ENCODE data around the gene DCAF10.
"Not testable (repeated sequence)": the region's sequence is repeated elsewhere in the genome, so short reads cannot be mapped to it uniquely, and the experiment has no call there.

The DCAF10 gene, protein sequence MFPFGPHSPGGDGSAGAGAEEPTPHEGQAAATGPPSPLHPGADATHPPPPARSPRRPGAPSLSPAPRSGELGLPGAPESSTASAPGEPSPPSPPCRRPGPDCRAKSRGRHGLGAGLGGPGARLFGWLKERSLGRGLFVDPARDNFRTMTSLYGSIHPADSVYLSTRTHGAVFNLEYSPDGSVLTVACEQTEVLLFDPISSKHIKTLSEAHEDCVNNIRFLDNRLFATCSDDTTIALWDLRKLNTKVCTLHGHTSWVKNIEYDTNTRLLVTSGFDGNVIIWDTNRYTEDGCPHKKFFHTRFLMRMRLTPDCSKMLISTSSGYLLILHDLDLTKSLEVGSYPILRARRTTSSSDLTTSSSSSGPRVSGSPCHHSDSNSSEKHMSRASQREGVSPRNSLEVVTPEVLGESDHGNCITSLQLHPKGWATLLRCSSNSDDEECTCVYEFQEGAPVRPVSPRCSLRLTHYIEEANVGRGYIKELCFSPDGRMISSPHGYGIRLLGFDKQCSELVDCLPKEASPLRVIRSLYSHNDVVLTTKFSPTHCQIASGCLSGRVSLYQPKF

DNA sequence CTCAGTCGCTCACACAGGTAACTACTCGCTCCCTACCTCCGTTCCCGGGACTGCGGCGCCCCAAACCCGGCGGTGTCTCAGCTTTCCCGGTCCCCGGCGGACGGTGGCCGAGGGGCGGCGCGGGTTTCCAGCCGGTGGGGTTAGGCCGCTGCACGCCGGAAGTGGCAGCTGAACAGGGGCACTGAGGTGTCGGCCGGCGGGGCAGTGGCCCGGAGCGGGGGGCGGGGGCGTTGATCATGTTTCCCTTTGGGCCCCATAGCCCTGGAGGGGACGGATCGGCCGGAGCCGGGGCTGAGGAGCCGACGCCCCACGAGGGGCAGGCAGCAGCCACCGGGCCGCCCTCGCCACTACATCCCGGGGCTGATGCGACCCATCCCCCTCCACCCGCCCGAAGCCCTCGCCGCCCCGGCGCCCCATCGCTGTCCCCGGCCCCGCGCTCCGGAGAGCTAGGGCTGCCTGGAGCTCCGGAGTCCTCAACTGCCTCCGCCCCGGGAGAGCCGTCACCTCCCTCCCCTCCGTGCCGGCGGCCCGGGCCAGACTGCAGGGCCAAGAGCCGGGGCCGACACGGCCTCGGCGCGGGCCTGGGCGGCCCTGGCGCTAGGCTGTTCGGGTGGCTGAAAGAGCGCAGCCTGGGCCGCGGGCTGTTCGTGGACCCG, at the start of gene DCAF10:
DCAF10 (plus strand) TSS at position 167 of the 656 bp plus-strand sequence; CDS start at position 237, 70 bp downstream.
- DNase-seq = peak; percentile 84

DNA sequence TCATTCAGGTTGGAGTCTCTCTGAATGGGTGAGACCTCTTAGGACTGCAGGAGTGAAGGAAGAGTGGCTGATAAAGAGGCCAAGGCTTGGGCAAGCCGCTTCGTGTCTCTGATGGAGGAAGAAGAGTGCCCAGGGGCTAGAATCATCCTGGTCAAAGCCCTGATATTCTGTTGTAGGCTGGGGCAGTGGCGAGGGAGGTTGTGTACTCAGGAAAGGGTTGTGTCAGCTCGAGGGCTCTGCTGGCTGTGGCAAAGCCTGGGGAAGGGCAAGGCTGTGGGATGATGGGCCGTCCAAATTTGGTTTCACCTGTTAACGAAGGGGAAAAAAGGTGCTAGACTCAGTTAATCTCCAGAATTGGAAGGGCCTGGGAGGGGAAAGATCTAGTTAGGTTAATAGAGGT, 49.4 kb upstream of the DCAF10 start:
- DNase-seq = no peak

DNA sequence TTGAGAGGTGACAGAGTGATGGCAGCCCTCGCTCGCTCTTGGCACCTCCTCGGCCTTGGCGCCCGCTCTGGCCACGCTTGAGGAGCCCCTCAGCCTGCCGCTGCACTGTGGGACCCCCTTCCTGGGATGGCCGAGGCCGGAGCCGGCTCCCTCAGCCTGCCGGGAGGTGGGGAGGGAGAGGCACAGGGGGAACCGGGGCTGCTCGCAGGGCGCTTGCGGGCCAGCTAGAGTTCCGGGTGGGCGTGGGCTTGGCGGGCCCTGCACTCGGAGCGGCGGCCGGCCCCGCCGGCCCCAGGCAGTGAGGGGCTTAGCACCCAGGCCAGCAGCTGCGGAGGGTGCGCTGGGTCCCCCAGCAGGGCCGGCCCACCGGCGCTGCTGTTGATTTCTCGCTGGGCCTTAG, 48.9 kb upstream of the DCAF10 start:
- DNase-seq = not testable (repeated sequence)

DNA sequence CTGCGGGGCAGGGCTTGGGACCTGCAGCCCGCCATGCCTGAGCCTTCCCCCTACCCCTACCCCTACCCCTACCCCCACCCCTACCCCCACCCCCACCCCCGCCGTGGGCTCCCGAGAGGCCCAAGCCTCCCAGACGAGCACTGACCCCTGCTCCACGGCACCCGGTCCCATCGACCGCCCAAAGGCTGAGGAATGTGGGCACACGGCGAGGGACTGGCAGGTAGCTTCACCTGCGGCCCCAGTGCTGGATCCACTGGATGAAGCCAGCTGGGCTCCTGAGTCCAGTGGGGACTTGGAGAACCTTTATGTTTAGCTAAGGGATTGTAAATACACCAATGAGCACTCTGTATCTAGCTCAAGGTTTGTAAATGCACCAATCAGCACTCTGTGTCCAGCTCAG, 48.5 kb upstream of the DCAF10 start:
- DNase-seq = not testable (repeated sequence)

DNA sequence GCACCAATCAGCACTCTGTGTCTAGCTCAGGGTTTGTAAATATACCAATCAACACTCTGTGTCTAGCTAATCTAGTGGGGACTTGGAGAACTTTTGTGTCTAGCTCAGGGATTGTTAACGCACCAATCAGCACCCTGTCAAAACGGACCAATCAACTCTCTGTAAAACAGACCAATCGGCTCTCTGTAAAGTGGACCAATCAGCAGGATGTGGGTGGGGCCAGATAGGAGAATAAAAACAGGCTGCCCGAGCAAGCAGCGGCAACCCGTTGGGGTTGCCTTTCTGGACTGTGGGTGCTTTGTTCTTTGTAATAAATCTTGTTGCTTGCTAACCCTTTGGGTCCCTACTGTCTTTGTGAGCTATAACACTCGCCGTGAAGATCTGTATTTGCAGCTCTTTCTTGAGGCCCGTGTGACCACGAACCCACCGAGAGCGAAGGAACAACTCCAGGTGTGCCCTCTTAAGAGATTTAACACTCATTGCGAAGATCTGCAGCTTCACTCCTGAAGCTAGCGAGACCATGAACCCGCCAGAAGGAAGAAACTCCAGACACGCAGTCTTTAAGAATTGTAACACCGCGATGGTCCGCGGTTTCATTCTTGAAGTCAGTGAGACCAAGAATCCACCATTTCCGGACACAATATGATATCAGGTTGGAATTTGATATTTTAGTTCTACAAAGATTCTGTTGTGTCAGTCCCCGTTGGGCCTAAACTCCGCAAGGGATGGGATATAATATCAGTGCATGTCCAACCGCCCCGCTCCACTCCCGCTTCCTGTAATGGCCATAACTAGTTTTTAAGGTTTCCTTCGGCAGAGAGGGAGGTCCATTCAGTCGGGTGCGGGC, 47.7 kb upstream of the DCAF10 start:
- DNase-seq = no peak

DNA sequence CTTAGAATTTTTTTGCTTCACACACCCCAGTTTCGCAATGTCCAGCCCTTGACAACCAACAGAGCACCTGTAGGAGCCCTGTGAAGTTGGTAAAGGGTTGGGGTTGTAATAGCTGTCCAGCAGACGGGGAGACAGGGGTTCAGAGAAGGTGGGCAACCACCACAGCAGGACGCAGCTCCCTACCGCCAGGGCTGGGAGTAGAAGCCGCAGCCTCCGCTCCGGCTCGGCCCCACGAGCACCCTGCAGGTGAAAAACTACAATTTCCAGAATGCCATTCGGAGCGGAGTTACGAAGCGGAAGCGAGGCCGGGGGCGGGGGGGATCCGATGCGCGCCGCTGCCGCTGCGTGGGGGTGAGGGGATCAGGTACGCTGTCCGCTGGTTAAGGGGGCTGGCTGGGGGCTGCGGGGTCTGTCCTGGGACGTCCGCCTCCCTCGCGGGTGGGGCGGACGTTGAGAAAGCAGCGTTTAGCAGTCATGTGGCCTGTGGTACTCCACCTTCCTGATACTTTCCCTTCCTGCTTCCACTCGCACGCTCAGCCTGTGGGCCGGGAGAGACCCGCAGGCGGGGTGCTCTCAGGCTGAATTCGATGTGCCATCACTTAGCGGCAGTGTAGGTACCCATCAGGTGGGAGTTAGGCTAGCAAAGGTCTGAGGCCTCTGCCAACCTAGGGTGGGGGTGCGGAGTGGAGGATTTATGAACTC, 47.0 kb upstream of the DCAF10 start, which contains the start of gene TRMT10B:
TRMT10B (plus strand) TSS at position 317 of the 702 bp plus-strand sequence. CDS start 8,127 bp downstream, outside the sequence.
- DNase-seq = peak; percentile 71

DNA sequence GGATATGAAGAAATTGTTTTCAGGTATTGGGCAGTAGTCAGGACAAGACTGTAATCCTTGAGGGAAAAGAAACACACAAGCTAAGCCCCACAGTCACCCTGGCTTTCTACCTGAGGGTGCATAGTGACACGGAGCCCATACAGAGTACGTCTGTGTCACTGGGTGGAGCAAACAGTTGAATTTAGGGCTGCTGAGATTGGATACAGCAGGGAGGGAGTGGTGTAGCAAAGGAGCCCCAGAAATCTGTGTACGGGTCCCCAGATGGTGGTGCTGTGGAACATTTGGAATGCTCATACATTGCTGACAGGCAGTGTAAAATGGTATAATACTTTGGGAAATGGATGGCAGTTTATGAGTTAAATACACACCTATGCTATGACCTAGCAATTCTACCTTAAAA, 41.9 kb upstream of the DCAF10 start:
- no peak for DNase-seq

DNA sequence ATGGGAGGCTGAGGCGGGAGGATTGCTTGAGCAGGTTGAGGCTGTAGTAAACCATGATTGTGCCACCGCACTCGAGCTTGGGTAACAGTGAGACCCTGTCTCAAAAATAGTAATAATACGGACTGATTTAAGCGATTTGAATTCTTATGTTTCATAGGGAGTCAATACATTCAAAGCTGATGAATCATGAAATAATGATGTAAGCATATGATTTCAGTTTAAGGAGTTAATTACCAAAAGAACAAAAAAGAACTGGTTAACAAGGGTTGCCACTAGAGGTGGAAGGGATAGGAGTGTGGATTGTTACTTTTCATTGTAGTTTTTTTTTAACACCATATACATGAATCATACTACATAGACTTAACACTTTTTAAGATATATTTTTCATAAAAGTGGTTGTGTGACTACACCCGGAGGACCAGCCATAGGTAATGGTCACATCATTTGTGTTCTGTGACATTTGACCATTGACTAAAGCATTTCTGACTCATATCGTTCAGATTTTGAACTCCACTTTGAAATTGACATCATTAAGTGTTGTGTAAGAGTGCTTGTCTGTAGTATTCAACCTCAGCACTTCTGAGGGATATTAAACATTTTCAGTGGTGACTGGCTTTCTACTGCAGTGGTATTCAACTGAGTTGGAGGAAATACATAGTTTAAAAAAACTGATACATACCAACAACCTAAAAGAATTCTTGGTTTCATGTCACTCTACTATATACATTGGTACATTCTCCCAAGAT, 40.0 kb upstream of the DCAF10 start:
- no peak for DNase-seq

DNA sequence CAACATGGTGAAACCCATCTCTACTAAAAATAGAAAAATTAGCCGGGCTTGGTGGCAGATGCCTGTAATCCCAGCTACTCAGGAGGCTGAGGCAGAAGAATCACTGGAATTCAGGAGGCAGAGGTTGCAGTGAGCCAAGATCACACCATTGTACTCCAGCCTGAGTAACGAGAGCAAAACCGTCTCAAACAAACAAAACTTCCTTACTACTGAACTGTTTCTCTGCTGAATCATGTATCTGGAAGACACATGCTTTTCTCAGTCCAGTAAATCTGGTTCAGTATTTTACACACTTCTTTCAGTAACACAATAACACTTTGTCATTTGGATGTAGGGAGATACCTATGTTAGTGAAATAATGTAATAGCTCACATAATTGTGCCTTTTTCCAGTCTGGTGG, 39.1 kb upstream of the DCAF10 start:
- DNase-seq = no peak

DNA sequence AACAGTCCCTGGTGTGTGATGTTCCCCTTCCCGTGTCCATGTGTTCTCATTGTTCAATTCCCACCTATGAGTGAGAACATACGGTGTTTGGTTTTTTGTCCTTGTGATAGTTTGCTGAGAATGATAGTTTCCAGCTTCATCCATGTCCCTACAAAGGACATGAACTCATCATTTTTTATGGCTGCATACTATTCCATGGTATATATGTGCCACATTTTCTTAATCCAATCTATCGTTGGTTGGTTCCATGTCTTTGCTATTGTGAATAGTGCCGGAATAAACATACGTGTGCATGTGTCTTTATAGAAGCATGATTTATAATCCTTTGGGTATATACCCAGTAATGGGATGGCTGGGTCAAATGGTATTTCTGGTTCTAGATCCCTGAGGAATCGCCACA, 35.3 kb upstream of the DCAF10 start:
- DNase-seq = not testable (repeated sequence)

DNA sequence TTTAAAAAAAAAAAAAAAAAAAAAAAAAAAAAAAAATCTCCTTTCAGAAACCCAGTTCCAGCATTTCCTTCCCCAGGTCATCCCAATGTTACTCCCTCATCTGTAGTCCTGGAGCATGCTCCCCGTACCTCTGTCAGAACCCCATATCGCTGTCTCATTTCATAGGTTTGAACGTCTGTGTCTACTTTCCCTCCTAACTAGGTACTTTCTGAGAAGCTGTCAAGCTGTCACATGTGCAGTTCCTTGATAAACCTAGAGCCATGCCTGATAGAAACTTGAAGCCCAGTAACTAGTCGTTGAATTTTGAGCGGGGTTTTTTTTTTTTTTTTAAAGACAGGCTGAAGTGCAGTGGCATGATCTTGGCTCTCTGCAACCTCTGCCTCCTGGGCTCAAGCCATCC, 31.3 kb upstream of the DCAF10 start:
- DNase-seq = no peak

DNA sequence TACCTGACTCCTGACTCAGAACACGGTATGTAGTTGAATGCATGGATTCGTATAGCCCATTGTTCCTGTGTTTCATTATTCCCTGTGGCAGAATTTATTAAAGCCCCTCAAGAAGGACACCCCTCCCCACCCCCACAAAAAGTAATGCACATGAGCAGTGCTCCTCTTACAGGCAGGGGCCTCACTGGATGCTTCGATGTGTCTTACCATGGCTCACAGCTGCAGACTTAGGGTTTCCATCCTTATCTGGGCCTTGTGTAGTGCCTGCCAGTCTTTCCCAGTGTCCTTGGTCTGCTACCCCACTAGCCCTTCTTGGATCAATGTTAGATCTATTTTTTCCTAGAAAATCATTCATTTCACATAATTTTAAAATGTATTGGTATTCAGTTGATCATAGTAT, 30.6 kb upstream of the DCAF10 start:
- DNase-seq = no peak

DNA sequence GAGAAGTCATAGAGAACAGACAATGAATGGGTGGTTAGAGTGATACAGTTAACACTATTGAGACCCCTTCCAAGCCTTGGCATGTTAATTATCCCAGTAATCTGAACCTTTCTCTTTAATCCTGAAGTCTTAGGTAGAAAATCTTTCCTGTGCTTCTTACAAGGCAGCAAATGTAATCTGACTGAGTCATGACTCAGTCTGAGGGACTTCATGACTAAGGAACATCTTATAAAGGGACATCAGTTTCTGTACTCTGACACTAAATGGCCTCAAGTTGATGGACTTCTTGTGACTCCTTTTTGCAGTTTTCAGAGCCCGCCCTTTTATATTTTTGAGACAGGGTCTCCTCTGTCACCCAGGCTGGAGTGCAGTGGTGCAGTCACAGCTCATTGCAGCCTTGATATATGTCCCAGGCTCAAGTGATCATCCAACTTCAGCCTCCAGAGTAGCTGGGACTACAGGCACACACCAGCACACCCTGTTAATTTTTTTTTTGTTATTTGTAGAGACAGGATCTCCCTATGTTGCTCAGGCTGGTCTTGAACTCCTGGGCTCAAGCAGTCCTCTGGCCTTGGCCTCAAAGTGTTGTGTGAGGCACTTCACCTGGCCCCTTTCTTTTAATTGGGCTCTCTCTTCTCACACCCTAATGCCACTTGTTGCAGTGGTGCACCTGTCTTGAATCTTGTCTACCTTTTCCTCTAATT, 25.2 kb upstream of the DCAF10 start:
- no peak for DNase-seq

DNA sequence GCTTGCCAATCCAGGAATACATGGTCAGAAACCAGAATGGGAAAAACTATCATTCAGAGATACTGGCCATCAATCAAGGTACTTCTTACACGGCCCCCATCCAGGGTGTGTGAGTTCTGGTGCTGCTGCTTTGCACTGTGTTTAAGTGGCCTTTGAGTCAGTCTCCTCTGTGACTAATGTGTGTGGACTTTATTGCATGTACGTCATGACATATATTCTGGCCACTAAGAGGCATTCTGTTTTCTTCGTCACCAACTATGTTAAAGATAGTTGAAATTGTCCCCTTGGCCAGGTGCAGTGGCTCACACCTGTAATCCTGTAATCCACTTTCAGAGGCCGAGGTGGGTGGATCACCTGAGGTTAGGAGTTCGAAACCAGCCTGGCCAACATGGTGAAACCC, 24.3 kb upstream of the DCAF10 start:
- DNase-seq = no peak

DNA sequence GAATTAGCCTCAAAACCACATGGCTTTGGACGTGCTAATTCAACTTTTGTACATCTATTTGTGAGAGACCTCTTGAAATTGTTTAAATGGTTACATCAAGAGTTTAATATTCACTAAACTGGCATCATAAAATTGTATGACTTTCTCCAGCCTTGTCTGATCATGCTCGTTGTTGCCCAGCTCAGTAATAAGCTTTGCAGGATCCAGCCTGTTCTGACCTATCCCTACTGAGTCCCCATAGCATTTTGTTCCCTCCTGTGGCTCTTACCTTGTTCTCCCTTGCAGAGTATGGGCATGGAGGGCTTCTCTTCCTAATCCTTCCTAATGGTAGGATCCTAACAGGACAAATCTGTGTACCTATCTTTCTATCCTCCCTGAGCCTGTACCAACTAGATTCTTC, 22.1 kb upstream of the DCAF10 start:
- DNase-seq = no peak

DNA sequence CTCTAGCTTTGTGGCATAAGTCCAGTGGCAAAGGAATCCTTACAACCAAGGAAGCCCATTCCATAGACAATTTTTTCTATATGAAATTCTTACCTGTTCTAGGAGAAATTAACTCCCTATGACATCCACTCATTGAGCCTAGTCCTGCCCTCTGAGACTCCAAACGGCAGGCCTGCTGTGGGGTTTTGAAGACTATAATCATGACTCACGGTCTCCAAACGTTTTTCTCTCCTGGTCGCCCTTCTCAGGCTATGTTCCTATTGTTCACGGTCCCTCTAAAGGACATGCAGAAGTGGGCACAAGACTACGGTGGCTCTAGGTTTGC, 16.3 kb upstream of the DCAF10 start:
- DNase-seq = no peak

DNA sequence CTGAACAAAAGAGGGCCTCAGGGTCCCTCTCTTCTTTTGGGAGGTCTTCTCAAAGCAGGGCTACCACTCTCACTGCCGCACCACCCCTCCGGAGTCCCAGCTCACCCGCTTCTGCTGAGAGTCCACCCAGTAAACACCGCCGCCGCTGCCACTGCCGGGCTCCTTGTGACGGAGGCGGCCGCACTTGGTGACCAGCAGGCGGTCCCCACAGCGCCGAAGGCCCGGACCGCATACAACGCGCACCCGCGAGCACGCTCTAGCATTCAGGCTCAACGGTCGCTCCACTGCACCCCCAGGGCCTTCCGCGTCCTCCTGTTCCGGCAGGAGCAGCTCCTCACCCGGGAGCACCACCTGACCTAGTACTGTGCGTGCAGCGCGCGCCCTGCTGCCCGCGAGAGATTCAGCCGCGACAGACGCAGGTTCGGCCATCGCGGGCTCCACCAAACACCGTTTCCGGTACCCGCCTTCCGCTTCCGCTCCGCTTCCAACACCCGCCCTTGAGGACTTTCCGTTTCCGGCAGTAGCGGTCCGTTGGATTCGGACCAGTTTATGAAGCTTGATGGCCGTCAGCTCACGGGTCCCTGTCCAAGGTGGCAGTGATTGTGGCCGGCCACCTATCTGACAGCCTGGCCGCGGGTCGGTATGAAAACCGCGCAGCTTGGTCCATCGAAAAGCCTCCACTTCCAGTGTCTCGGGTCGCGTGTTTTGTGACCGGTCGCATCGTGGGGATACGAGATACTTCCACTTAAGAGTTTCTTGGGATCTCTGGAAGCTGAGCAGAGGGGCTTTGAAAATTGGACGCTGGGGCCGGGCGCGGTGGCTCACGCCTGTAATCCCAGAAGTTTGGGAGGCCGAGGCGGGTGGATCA, 15.7 kb upstream of the DCAF10 start, which contains the start of gene EXOSC3:
EXOSC3 (minus strand) TSS at position 449 of the 868 bp plus-strand sequence; CDS start at position 429, 20 bp downstream.
- DNase-seq = peak; percentile 84

DNA sequence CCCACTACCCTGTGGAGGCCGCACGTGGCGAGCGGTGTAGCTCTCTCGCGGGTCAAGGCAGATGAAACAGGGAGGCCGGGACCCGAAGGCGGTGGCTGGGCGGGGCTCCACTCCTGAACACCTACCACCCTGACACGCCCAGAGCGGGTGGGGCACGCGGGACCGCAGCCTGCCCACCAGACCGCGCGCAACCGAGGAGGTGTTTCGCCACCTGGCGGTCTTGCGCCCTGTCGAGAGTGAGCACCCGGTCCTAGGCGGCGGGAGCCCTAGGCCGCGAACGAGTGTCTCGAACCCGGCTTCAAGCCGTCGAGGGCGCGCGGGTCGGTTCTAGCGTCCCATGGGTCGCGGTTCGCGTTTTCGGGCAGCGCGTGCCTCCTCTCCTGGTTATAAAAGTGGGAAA, 13.5 kb upstream of the DCAF10 start:
- no peak for DNase-seq

DNA sequence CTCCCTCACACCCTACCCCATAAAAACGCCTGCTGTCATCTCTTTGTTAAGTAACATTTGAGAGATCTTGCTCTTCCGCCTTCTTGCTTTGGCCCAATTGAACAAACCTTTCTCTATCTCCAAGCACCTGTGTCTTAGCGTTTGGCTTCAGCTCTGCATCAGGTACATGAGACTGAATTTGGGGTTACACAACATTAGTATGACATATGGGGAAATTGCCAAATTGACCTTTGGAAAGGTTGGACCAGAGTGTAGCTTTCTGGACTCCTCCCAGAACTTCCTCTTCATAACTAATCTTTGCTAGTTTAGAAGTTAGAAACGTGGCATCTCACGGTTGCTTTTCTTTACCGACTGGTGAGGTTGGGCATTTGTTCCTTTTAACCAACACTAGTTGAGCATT, 12.3 kb upstream of the DCAF10 start:
- no peak for DNase-seq

DNA sequence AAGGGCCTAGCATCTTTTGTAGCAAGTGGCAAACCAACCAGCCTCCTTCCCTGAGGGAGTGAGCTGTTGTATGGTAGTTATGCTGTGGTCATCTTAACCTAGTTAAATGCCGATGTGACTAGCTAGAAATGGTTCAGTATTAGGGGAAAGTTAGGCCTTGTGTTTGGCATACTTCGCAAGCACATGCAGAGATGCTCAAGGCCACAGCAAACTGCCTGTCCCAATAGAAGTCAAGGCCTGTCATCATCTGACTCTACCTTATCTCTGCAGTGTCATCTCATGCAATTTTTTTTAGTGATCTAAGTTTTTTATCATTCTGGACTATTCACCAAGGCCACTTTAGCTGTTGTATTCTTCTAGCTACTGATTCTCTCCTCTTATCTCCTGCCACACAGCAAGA, 10.5 kb upstream of the DCAF10 start:
- no peak for DNase-seq

All from CD4-positive, alpha-beta T cell treated with Interleukin-15 for 1 hour (primary cell).